Smooth muscle cell (in vitro differentiated cells): ENCODE data around the gene INSC. TPM values are rescaled to one million over a fixed set of nuclear protein-coding genes. Genes with fewer than 3 reads are reported as not detected.

ENCODE experiments used
- DNase-seq: peaks from one replicate; lab custom pipeline; 2025; ENCODE audit not compliant: unreplicated experiment; lab: John Stamatoyannopoulos, UW
- H2AFZ ChIP-seq: fragments of 200-600 bp; sonication (generic); 2 replicates; pipeline ENCODE4 v1.6.0; 2016; ENCODE audit warnings: antibody characterized with exemption, low read depth, mild to moderate bottlenecking
- H3F3A ChIP-seq: fragments of 200-600 bp; sonication (generic); 2 replicates; pipeline ENCODE4 v1.6.0; 2017; ENCODE audit warnings: antibody characterized with exemption, low read depth
- H3K27ac ChIP-seq: fragments of 200-600 bp; sonication (generic); 2 replicates; pipeline ENCODE4 v1.5.1; 2016; ENCODE audit warnings: low read depth, mild to moderate bottlenecking
- H3K27me3 ChIP-seq: fragments of 200-600 bp; sonication (generic); 2 replicates; pipeline ENCODE4 v1.6.1; 2016; ENCODE audit warnings: low read depth, mild to moderate bottlenecking
- H3K36me3 ChIP-seq: fragments of 200-600 bp; sonication (generic); 2 replicates; pipeline ENCODE4 v1.5.1; 2016; ENCODE audit warnings: low read depth
- H3K4me1 ChIP-seq: fragments of 200-600 bp; sonication (generic); 2 replicates; pipeline ENCODE4 v1.5.1; 2016; ENCODE audit warnings: low read depth
- H3K4me2 ChIP-seq: fragments of 200-600 bp; sonication (generic); 2 replicates; pipeline ENCODE4 v1.6.0; 2016; ENCODE audit warnings: mild to moderate bottlenecking
- H3K4me3 ChIP-seq: fragments of 200-600 bp; sonication (generic); 2 replicates; pipeline ENCODE4 v1.5.1; 2016; ENCODE audit warnings: mild to moderate bottlenecking
- H3K79me2 ChIP-seq: fragments of 200-600 bp; sonication (generic); 2 replicates; pipeline ENCODE4 v1.6.0; 2016; ENCODE audit warnings: low read depth, mild to moderate bottlenecking
- H3K9ac ChIP-seq: fragments of 200-600 bp; sonication (generic); 2 replicates; pipeline ENCODE4 v1.6.0; 2016; ENCODE audit warnings: low read depth
- H3K9me3 ChIP-seq: fragments of 200-600 bp; sonication (generic); replicated peaks from 2 replicates; pipeline ENCODE4 v1.5.1; 2016; ENCODE audit warnings: low read depth
- H4K20me1 ChIP-seq: fragments of 200-600 bp; sonication (generic); 2 replicates; pipeline ENCODE4 v1.6.0; 2016; ENCODE audit warnings: low read depth
- WGBS: methylation state at CpG from one replicate; pipeline ENCODE4 v1.1.7; 2016; ENCODE audit warnings: low lambda C conversion rate; 5-methylcytosine and 5-hydroxymethylcytosine counted together
- polyA plus RNA-seq: library from polyadenylated mRNA; unstranded; fragments of >200 nt; fragmentation: Nextera tagmentation; extraction: Ambion mirVana; gene quantifications from 2 replicates; pipeline ENCODE4 v1.2.1, GENCODE V29; 2016
- total RNA-seq: library from RNA; depleted of rRNA; stranded (reverse); fragments of >200 nt; gene quantifications from 2 replicates; pipeline ENCODE4 v1.2.3, GENCODE V29; 2014
- TF ChIP-seq, protein P1 (sequence below): fragments of 200-600 bp; sonication (generic); IDR thresholded peaks from 2 replicates; pipeline ENCODE4 v1.5.1; 2017; ENCODE audit warnings: borderline replicate concordance, mild to moderate bottlenecking, antibody characterized with exemption; ENCODE audit not compliant: insufficient read depth, poor library complexity, severe bottlenecking

The INSC gene
- total and polyA plus RNA-seq, 2 experiments from 2014 or later = not detected

DNA sequence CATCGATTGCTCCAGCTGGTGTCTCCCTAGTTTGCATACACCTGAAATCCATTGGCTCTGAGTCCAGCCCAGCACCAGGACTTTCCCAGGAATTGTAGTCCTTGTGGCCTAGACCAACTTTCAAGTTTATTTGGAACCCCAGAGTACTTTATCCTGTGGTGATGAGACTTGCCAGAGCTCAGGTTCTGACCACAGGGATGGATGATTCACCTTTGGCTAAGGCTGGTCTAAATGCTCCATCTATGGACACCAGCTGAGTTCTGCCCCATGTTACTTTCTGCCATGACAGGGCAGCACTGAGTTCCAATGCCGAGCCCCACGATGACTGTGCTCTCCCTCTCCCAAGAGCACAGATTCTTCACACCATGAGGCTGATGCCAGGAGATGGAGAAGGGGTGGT lies 17.3 kb upstream of the INSC start:
- H4K20me1 ChIP-seq = no peaks in the 10 kb centered on the region
- H3K4me2 ChIP-seq = no peak overlapping the region
- H3K9ac ChIP-seq = no peak overlapping the region
- no peak overlapping the region for H3K4me3 ChIP-seq
- no peak for DNase-seq
- no peaks in the 10 kb centered on the region for H3K36me3 ChIP-seq
- H3K9me3 ChIP-seq = no peaks in the 10 kb centered on the region
- 83% methylated on average over 3 of the region's 3 CpGs for WGBS
- TF ChIP-seq, protein P1, sequence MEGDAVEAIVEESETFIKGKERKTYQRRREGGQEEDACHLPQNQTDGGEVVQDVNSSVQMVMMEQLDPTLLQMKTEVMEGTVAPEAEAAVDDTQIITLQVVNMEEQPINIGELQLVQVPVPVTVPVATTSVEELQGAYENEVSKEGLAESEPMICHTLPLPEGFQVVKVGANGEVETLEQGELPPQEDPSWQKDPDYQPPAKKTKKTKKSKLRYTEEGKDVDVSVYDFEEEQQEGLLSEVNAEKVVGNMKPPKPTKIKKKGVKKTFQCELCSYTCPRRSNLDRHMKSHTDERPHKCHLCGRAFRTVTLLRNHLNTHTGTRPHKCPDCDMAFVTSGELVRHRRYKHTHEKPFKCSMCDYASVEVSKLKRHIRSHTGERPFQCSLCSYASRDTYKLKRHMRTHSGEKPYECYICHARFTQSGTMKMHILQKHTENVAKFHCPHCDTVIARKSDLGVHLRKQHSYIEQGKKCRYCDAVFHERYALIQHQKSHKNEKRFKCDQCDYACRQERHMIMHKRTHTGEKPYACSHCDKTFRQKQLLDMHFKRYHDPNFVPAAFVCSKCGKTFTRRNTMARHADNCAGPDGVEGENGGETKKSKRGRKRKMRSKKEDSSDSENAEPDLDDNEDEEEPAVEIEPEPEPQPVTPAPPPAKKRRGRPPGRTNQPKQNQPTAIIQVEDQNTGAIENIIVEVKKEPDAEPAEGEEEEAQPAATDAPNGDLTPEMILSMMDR = no peak
- no peaks in the 10 kb centered on the region for H3K79me2 ChIP-seq
- H2AFZ ChIP-seq = no peak overlapping the region
- peaks cover 25% of the 10 kb centered on the region for H3K27me3 ChIP-seq
- H3K27ac ChIP-seq = no peak overlapping the region
- H3K4me1 ChIP-seq = no peaks in the 10 kb centered on the region
- H3F3A ChIP-seq = no peaks in the 10 kb centered on the region

DNA sequence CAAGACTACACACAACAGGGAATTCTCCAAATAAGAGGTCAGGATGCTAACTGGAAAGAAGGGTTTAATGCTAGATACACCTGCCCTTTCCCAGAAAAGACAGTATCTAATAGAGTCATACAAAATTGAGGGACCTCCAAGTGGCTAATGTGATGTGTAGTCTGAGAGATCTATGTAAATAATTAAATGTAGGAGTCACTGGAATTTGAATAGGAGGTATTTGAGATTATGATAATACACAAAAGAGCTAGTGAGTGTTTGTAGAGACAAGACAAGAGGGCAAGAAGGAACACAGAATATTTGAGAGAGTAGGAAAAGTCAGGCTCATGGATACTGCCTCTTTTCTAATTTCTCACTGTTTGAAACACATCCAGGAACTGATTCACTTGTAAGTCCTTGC lies 15.5 kb upstream of the INSC start:
- Histone ChIP-seq H3K79me2 (no peaks in the 10 kb centered on the region), H3K9me3 (no peaks in the 10 kb centered on the region), H4K20me1 (no peaks in the 10 kb centered on the region), H3K27me3 (peaks cover 25% of the 10 kb centered on the region), H3K4me1 (no peaks in the 10 kb centered on the region), H2AFZ (no peak overlapping the region), H3K9ac (no peak overlapping the region), H3F3A (no peaks in the 10 kb centered on the region), H3K4me2 (no peak overlapping the region), H3K4me3 (no peak overlapping the region), H3K27ac (no peak overlapping the region), H3K36me3 (no peaks in the 10 kb centered on the region)
- no peak for DNase-seq
- TF ChIP-seq, protein P1 = no peak

DNA sequence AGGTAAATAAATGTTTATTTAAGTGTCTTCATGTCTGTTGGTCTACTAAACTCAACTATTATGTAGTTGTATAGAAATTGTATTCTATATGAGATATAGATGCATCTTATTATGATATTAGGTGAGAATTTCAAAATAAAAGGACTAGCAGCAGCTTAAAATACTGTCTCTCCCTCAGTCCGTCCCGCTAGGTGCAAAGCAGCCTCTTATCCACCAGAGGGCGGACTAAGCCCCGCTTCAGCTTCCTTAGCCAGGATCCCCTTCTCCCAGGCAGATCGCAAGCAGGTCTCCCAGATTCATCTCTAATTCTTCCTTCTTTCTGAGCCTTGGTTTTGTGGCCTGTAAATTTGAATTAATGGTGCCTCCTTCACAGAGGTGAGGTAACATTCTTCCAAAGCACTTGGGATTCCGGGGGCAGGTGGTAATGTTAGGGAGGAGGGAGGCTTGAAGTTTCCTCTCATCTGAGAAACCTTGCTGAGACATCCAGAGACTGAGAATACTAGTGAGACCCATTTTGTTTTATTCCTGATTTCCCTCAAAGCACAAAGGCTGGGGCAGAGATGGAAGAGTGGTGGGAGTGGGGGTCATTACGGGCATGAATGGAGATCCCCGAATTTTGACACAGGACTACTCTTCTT lies 13.5 kb upstream of the INSC start:
- H3K36me3 ChIP-seq = no peaks in the 10 kb centered on the region
- H3K4me1 ChIP-seq = no peaks in the 10 kb centered on the region
- no peaks in the 10 kb centered on the region for H3K9me3 ChIP-seq
- TF ChIP-seq, protein P1 = peak; percentile 91
- H3K79me2 ChIP-seq = no peaks in the 10 kb centered on the region
- no peak overlapping the region for H3K9ac ChIP-seq
- no peaks in the 10 kb centered on the region for H4K20me1 ChIP-seq
- peaks cover 25% of the 10 kb centered on the region for H3K27me3 ChIP-seq
- no peaks in the 10 kb centered on the region for H3F3A ChIP-seq
- peak overlapping the region; percentile 32 for H2AFZ ChIP-seq
- WGBS = 26% methylated on average over 8 of the region's 8 CpGs
- no peak overlapping the region for H3K27ac ChIP-seq
- H3K4me2 ChIP-seq = no peak overlapping the region
- no peak overlapping the region for H3K4me3 ChIP-seq
- DNase-seq = no peak

DNA sequence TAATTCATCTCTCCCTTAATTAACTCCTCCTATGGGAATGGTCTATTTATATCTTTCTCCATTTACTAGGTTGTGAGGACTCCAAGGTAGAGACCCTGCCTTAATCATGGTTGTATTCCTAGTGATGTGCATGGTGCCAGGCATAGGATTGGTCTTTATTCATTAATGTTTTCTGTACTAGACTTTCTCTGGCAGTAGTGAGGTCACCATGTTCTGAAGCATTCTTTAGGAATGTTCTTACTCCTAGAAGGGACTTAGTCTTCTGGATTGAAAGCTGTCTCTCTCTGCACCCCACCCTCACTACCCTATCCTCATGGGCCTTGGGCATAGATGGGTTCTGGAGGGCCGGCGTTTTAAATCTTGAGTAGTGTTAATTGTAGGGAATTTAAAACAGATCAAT lies 10.6 kb upstream of the INSC start:
- H3K4me1 ChIP-seq = peaks cover 8% of the 10 kb centered on the region
- no peak overlapping the region for H3K9ac ChIP-seq
- no peaks in the 10 kb centered on the region for H3K36me3 ChIP-seq
- WGBS = 89% methylated on average over 2 of the region's 2 CpGs
- H3K27me3 ChIP-seq = peaks cover 15% of the 10 kb centered on the region
- H3K9me3 ChIP-seq = no peaks in the 10 kb centered on the region
- TF ChIP-seq, protein P1 = no peak
- H4K20me1 ChIP-seq = no peaks in the 10 kb centered on the region
- no peak overlapping the region for H3K27ac ChIP-seq
- H3K4me2 ChIP-seq = no peak overlapping the region
- H3K79me2 ChIP-seq = no peaks in the 10 kb centered on the region
- no peaks in the 10 kb centered on the region for H3F3A ChIP-seq
- no peak overlapping the region for H3K4me3 ChIP-seq
- DNase-seq = no peak
- no peak overlapping the region for H2AFZ ChIP-seq
